Activated CD4-positive, alpha-beta T cell treated with anti-CD3 and anti-CD28 coated beads, Interleukin-2, amount 50 U/mL, for 16 hours (primary cell): ENCODE data around the gene C6orf89.
"Not testable (repeated sequence)": the region's sequence is repeated elsewhere in the genome, so short reads cannot be mapped to it uniquely, and the experiment has no call there.

Experiments
- DNase-seq: peaks from one replicate; pipeline ENCODE4 v3.0.0-alpha.2; 2020

The C6orf89 gene

GRCh38 chr6:36925809-36926208 is 40.1 kb downstream of the C6orf89 start:
- peak; percentile 45 for DNase-seq

GRCh38 chr6:36926708-36927513 is 41.2 kb downstream of the C6orf89 start:
- DNase-seq, result peak; percentile 57

GRCh38 chr6:36927691-36928546 is 42.2 kb downstream of the C6orf89 start:
- DNase-seq, result no peak

- DNase-seq, result no peak
Observed at GRCh38 chr6:36928547-36928918, 42.8 kb downstream of the C6orf89 start.

- DNase-seq, result no peak
Observed at GRCh38 chr6:36929152-36929551, 43.4 kb downstream of the C6orf89 start.

GRCh38 chr6:36929607-36930006 is 43.9 kb downstream of the C6orf89 start:
- no peak for DNase-seq

- DNase-seq, result no peak
Observed at GRCh38 chr6:36930483-36930882, 44.7 kb downstream of the C6orf89 start.

- no peak for DNase-seq
Observed at GRCh38 chr6:36933102-36933501, 47.4 kb downstream of the C6orf89 start.

GRCh38 chr6:36933519-36933918 is 47.8 kb downstream of the C6orf89 start:
- no peak for DNase-seq

GRCh38 chr6:36934901-36935300 is 49.1 kb downstream of the C6orf89 start:
- DNase-seq, result no peak

- no peak for DNase-seq
Observed at GRCh38 chr6:36936824-36937223, 51.1 kb downstream of the C6orf89 start.

- no peak for DNase-seq
Observed at GRCh38 chr6:36937896-36938295, 52.1 kb downstream of the C6orf89 start.

- DNase-seq, result no peak
Observed at GRCh38 chr6:36938536-36938935, 52.8 kb downstream of the C6orf89 start.

GRCh38 chr6:36939005-36939404 is 53.3 kb downstream of the C6orf89 start:
- DNase-seq, result not testable (repeated sequence)

- no peak for DNase-seq
Observed at GRCh38 chr6:36940027-36940426, 54.3 kb downstream of the C6orf89 start.

- DNase-seq, result not testable (repeated sequence)
Observed at GRCh38 chr6:36941561-36941960, 55.8 kb downstream of the C6orf89 start.

GRCh38 chr6:36942329-36942728 is 56.6 kb downstream of the C6orf89 start:
- not testable (repeated sequence) for DNase-seq

GRCh38 chr6:36944650-36945049 is 58.9 kb downstream of the C6orf89 start:
- DNase-seq, result no peak

- no peak for DNase-seq
Observed at GRCh38 chr6:36945301-36945700, 59.5 kb downstream of the C6orf89 start.

GRCh38 chr6:36946526-36946925 is 60.8 kb downstream of the C6orf89 start:
- DNase-seq, result no peak

GRCh38 chr6:36947570-36948351 is 62.0 kb downstream of the C6orf89 start:
- DNase-seq, result peak; percentile 42

- DNase-seq, result not testable (repeated sequence)
Observed at GRCh38 chr6:36949076-36949475, 63.3 kb downstream of the C6orf89 start.

- DNase-seq, result no peak
Observed at GRCh38 chr6:36949636-36950035, 63.9 kb downstream of the C6orf89 start.
